A549 (cell line): ENCODE measurements around the gene NFATC2. TPM values are rescaled to one million over a fixed set of nuclear protein-coding genes. Genes with fewer than 3 reads are reported as not detected.

Experiments used
- ATAC-seq, 2 experiments: fragments of 200-7000 bp in 1 of 2; fragments of >200 bp in 1 of 2; cut with Nextera tagmentation in 1 of 2; cut with Tn5 transposase in 1 of 2; 3 replicates each; pipeline versions ENCODE4 v1.8.0 to v1.9.1; 2018 to 2020; ENCODE audit warnings: mild to moderate bottlenecking in 1 of 2, moderate library complexity in 1 of 2
- CTCF ChIA-PET: fragments of 300-600 bp; sonication (Branson Sonifier 250); formaldehyde crosslinking; extraction: SDS; loops from one replicate; lab custom pipeline; 2021; ENCODE audit warnings: antibody characterized with exemption, inconsistent platforms; lab: Yijun Ruan, JAX
- POLR2A ChIA-PET: fragments of 350-600 bp; formaldehyde crosslinking; extraction: SDS; loops from one replicate; lab custom pipeline; 2021; ENCODE audit warnings: antibody characterized with exemption, inconsistent platforms; lab: Yijun Ruan, JAX
- DNase-seq, 2 experiments: peaks; one replicate each; pipeline versions ENCODE4 v3.0.0 to v3.0.0-alpha.2; 2011 to 2016; ENCODE audit warnings: low read depth in 1 of 2, low spot score in 1 of 2
- FAIRE-seq: peaks from 2 replicates; lab custom pipeline; 2011; peaks lifted over from hg19 to GRCh38; lab: Jason Lieb, UNC
- H3K27ac ChIP-seq, 2 experiments: fragments of >200 bp; sonication (Bioruptor Twin); formaldehyde crosslinking; 3 replicates each; pipeline ENCODE4 v1.5.1; 2016 to 2017
- H3K4me1 ChIP-seq: fragments of >200 bp; sonication (Bioruptor Twin); formaldehyde crosslinking; 3 replicates; pipeline ENCODE4 v1.6.1; 2016
- H3K4me2 ChIP-seq: fragments of >200 bp; sonication (Bioruptor Twin); formaldehyde crosslinking; 3 replicates; pipeline ENCODE4 v1.6.1; 2016
- H3K4me3 ChIP-seq: fragments of >200 bp; sonication (Bioruptor Twin); formaldehyde crosslinking; 3 replicates; pipeline ENCODE4 v1.5.1; 2016
- H3K9me3 ChIP-seq: fragments of >200 bp; sonication (Bioruptor Twin); formaldehyde crosslinking; 3 replicates; pipeline ENCODE4 v1.6.1; 2016
- CHD2 ChIP-seq: fragments of 150-350 bp; IDR thresholded peaks from 2 replicates; pipeline ENCODE4 v1.6.1; 2014; ENCODE audit warnings: low read length; ENCODE audit not compliant: partially characterized antibody
- EHMT2 ChIP-seq: fragments of 200-600 bp; sonication (generic); IDR thresholded peaks from 2 replicates; pipeline ENCODE4 v1.6.1; 2016; ENCODE audit warnings: antibody characterized with exemption, low read depth, mild to moderate bottlenecking, moderate library complexity
- FOSL2 ChIP-seq, 2 experiments: fragments of 450-650 bp in 1 of 2; fragments of >200 bp in 1 of 2; sonication (Bioruptor Twin) in 1 of 2; formaldehyde crosslinking; IDR thresholded peaks; 2 replicates each; pipeline versions ENCODE4 v1.5.0 to v1.6.1; 2016 to 2020; ENCODE audit warnings: mild to moderate bottlenecking in 1 of 2, moderate library complexity in 1 of 2
- FOXS1 ChIP-seq: fragments of 250-450 bp; sonication (Bioruptor Pico); IDR thresholded peaks from 2 replicates; pipeline ENCODE4 v1.5.0; 2020; ENCODE audit warnings: mild to moderate bottlenecking, moderate library complexity
- HOXA7 ChIP-seq: fragments of 250-450 bp; sonication (Bioruptor Pico); IDR thresholded peaks from 2 replicates; pipeline ENCODE4 v1.5.0; 2020; ENCODE audit warnings: mild to moderate bottlenecking, moderate library complexity
- JUNB ChIP-seq: fragments of >200 bp; sonication (Bioruptor Twin); formaldehyde crosslinking; IDR thresholded peaks from 2 replicates; pipeline ENCODE4 v1.6.1; 2016
- KDM5A ChIP-seq: fragments of 200-600 bp; sonication (generic); IDR thresholded peaks from 2 replicates; pipeline ENCODE4 v1.6.1; 2016; ENCODE audit warnings: antibody characterized with exemption, mild to moderate bottlenecking
- NFE2L2 ChIP-seq: fragments of 150-350 bp; conservative IDR thresholded peaks from 2 replicates; pipeline ENCODE4 v1.6.1; 2014; ENCODE audit warnings: low read length
- NPAS2 ChIP-seq: fragments of 250-450 bp; sonication (Bioruptor Pico); IDR thresholded peaks from 2 replicates; pipeline ENCODE4 v1.8.0; 2022; ENCODE audit warnings: mild to moderate bottlenecking, moderate library complexity, borderline replicate concordance
- POLR2AphosphoS2 ChIP-seq: conservative IDR thresholded peaks from 2 replicates; pipeline ENCODE4 v1.6.1; 2012; ENCODE audit warnings: low read length, improper control_type of control experiment, inconsistent platforms
- RAD21 ChIP-seq, 2 experiments: fragments of >200 bp in 1 of 2; sonication (Bioruptor Twin) in 1 of 2; formaldehyde crosslinking in 1 of 2; IDR thresholded peaks in 1 of 2; conservative IDR thresholded peaks in 1 of 2; 2 replicates in 1 of 2; 3 replicates in 1 of 2; pipeline ENCODE4 v1.6.1; 2012 to 2018; ENCODE audit warnings: inconsistent platforms in 1 of 2
- RARB ChIP-seq: fragments of 250-450 bp; sonication (Bioruptor Pico); IDR thresholded peaks from 2 replicates; pipeline ENCODE4 v1.8.0; 2021; ENCODE audit warnings: mild to moderate bottlenecking, moderate library complexity
- RCOR1 ChIP-seq: fragments of 150-350 bp; IDR thresholded peaks from 2 replicates; pipeline ENCODE4 v1.6.1; 2014; ENCODE audit warnings: antibody characterized with exemption, low read length, low read depth
- RNF2 ChIP-seq: fragments of 200-600 bp; sonication (generic); IDR thresholded peaks from 2 replicates; pipeline ENCODE4 v1.6.1; 2016; ENCODE audit warnings: low read depth, mild to moderate bottlenecking, antibody characterized with exemption, moderate library complexity, borderline replicate concordance
- SMC3 ChIP-seq: fragments of >200 bp; sonication (Bioruptor Twin); formaldehyde crosslinking; IDR thresholded peaks from 3 replicates; pipeline ENCODE4 v1.6.1; 2018; ENCODE audit warnings: inconsistent platforms
- SREBF2 ChIP-seq: fragments of 450-650 bp; IDR thresholded peaks from 2 replicates; pipeline ENCODE4 v1.6.1; 2014; ENCODE audit warnings: mild to moderate bottlenecking, moderate library complexity
- TP53 ChIP-seq: fragments of 250-450 bp; sonication (Bioruptor Pico); IDR thresholded peaks from 2 replicates; pipeline ENCODE4 v1.5.0; 2021; ENCODE audit warnings: mild to moderate bottlenecking, moderate library complexity
- ZNF302 ChIP-seq: fragments of 250-450 bp; sonication (Bioruptor Pico); IDR thresholded peaks from 2 replicates; pipeline ENCODE4 v1.9.0; 2021; ENCODE audit warnings: inconsistent platforms, mild to moderate bottlenecking, moderate library complexity
- ZSCAN20 ChIP-seq: fragments of 250-450 bp; sonication (Bioruptor Pico); IDR thresholded peaks from 2 replicates; pipeline ENCODE4 v1.8.0; 2022; ENCODE audit warnings: mild to moderate bottlenecking, moderate library complexity
- WGBS: methylation state at CpG from one replicate; pipeline ENCODE4 v1.1.6; 2017; ENCODE audit errors: missing lambda C conversion rate; 5-methylcytosine and 5-hydroxymethylcytosine counted together
- polyA plus RNA-seq, 4 experiments: library from polyadenylated mRNA; depleted of rRNA in 3 of 4; stranded (reverse); fragments of >200 nt; fragmentation: RNase III in 1 of 4; extraction: RNeasy Plus Mini Kit Qiagen cat#74134 plus additional on column Dnase treatment in 1 of 4; gene quantifications; 2 replicates in 3 of 4; 3 replicates in 1 of 4; pipeline ENCODE4 v1.2.3, GENCODE V29; 2011 to 2017
- TF ChIP-seq, protein P1 (sequence below): fragments of 250-450 bp; sonication (Bioruptor Pico); IDR thresholded peaks from 2 replicates; pipeline ENCODE4 v1.5.0; 2021; ENCODE audit warnings: mild to moderate bottlenecking, moderate library complexity, borderline replicate concordance
- TF ChIP-seq, protein P2 (sequence below): IDR thresholded peaks from 2 replicates; pipeline ENCODE4 v1.6.1; 2012
- TF ChIP-seq, protein P3 (sequence below): fragments of >200 bp; sonication (Bioruptor Twin); formaldehyde crosslinking; IDR thresholded peaks from 3 replicates; pipeline ENCODE4 v1.6.1; 2016
- TF ChIP-seq, protein P4 (sequence below): fragments of 450-650 bp; IDR thresholded peaks from 2 replicates; pipeline ENCODE4 v1.6.1; 2014; ENCODE audit warnings: antibody characterized with exemption

The NFATC2 gene
- polyA plus RNA-seq, 2 of the 4 experiments (the other 2 are of a cell fraction), result 0.75 to 1.6 TPM

DNA sequence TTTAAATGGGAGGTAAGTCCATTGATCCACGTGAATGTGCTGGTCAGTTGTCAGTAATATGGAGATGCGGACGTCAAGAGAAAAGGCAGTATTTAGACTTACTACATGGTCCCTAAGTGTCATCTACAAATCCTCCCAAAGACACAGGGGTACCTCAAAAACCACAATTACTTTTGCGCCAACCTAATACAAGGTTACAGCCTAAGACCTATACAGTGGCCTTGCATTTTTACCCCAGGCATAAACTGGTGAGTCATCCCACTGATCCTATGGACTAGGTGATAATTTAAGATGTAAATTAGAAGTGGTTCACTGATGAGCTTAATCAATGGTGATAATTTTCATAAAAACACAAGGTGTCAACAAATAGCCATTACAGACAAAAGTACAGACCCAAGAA is 141.0 kb downstream of the NFATC2 start:
- CTCF ChIA-PET, result interaction anchor here (1.2 to 2.0 kb wide), 2 partner anchors 8 to 413 kb away, joined by 3 to 5 read pairs; no protein-coding TSS in a partner anchor
- H3K9me3 ChIP-seq, result no peaks in the 10 kb centered on the region
- DNase-seq (no peak), FAIRE-seq (no peak), ATAC-seq (no peak)
- WGBS, result 96% methylated on average over 4 of the region's 4 CpGs
- no peak overlapping the region for H3K4me2 ChIP-seq
- POLR2A ChIA-PET, result no interaction called here
- no peak overlapping the region for H3K4me3 ChIP-seq
- H3K27ac ChIP-seq, result no peak overlapping the region
- no peaks in the 10 kb centered on the region for H3K4me1 ChIP-seq
- no peak for TF ChIP-seq RAD21 (conservative IDR thresholded peaks at IDR 0.05 in 1 of 2, IDR thresholded peaks at IDR 0.05 in 1 of 2)
- TF ChIP-seq SREBF2, result no peak
- no peak for TF ChIP-seq ZNF302 (CRISPR knock-in tag)
- TF ChIP-seq, protein P1, sequence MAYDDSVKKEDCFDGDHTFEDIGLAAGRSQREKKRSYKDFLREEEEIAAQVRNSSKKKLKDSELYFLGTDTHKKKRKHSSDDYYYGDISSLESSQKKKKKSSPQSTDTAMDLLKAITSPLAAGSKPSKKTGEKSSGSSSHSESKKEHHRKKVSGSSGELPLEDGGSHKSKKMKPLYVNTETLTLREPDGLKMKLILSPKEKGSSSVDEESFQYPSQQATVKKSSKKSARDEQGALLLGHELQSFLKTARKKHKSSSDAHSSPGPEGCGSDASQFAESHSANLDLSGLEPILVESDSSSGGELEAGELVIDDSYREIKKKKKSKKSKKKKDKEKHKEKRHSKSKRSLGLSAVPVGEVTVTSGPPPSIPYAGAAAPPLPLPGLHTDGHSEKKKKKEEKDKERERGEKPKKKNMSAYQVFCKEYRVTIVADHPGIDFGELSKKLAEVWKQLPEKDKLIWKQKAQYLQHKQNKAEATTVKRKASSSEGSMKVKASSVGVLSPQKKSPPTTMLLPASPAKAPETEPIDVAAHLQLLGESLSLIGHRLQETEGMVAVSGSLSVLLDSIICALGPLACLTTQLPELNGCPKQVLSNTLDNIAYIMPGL (CRISPR knock-in tag), result no peak
- TF ChIP-seq TP53 (CRISPR knock-in tag), result no peak
- TF ChIP-seq FOSL2 (IDR thresholded peaks at IDR 0.05), result no peak
- no peak for TF ChIP-seq FOSL2 (CRISPR knock-in tag; IDR thresholded peaks at IDR 0.05)
- TF ChIP-seq, protein P2, sequence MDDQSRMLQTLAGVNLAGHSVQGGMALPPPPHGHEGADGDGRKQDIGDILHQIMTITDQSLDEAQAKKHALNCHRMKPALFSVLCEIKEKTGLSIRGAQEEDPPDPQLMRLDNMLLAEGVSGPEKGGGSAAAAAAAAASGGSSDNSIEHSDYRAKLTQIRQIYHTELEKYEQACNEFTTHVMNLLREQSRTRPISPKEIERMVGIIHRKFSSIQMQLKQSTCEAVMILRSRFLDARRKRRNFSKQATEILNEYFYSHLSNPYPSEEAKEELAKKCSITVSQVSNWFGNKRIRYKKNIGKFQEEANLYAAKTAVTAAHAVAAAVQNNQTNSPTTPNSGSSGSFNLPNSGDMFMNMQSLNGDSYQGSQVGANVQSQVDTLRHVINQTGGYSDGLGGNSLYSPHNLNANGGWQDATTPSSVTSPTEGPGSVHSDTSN, result no peak
- no peak for TF ChIP-seq RNF2
- no peak for TF ChIP-seq JUNB
- TF ChIP-seq, protein P3, sequence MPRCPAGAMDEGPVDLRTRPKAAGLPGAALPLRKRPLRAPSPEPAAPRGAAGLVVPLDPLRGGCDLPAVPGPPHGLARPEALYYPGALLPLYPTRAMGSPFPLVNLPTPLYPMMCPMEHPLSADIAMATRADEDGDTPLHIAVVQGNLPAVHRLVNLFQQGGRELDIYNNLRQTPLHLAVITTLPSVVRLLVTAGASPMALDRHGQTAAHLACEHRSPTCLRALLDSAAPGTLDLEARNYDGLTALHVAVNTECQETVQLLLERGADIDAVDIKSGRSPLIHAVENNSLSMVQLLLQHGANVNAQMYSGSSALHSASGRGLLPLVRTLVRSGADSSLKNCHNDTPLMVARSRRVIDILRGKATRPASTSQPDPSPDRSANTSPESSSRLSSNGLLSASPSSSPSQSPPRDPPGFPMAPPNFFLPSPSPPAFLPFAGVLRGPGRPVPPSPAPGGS, result no peak
- TF ChIP-seq POLR2AphosphoS2, result no peak
- no peak for TF ChIP-seq RCOR1
- no peak for TF ChIP-seq HOXA7 (CRISPR knock-in tag)
- TF ChIP-seq EHMT2, result no peak
- no peak for TF ChIP-seq ZSCAN20 (CRISPR knock-in tag)
- no peak for TF ChIP-seq KDM5A
- TF ChIP-seq NFE2L2, result no peak
- TF ChIP-seq CHD2, result no peak
- TF ChIP-seq FOXS1 (CRISPR knock-in tag), result no peak

DNA sequence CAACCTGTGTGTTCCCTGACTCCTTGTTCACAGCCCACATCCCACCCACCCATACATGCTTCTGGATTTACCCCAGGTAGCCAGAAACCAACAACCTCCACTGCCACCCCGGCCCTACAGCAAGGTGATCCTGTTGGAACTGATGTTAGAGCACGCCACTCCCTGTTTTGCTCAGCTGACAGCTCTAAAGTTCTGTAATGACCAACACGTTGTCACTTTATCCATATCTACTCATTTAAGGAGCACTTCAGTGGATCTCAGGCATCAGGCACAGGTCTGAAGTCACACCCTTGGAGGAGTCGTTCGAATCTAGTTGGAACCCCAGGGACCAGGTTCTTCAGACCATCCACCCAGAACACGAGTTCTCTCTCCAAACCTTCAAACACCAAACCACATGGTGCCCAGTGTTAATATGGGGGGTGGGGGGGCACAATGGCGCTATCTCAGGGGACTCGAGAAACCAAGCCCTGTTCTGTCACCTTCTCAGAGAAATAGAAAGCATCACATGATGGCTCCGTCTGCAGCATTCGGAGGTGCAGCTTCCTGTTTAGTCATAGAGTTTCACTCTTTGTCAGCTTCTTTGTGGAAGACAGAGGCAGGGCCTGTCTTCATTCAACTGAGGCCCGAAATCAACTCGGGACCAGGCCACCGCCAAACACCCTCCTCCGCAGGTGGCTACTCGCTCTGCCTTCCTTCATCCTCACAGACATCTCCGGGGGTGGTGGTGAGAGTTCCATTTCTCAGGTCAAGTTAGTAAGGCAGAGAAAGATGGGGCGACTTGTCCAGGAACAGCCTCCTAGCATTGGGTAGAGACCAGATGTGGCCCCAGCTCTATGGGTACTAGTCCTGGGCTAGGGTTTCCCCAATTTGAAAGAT is 142.2 kb downstream of the NFATC2 start:
- Histone ChIP-seq H3K4me1 (no peaks in the 10 kb centered on the region), H3K4me2 (no peak overlapping the region), H3K9me3 (no peaks in the 10 kb centered on the region), H3K27ac (no peak overlapping the region), H3K4me3 (no peak overlapping the region)
- FAIRE-seq (no peak), DNase-seq (no peak), ATAC-seq (no peak)
- TF ChIP-seq SMC3 (no peak), NPAS2 (CRISPR knock-in tag) (no peak), RARB (CRISPR knock-in tag) (no peak), ZSCAN20 (CRISPR knock-in tag) (no peak)
- TF ChIP-seq, protein P4, sequence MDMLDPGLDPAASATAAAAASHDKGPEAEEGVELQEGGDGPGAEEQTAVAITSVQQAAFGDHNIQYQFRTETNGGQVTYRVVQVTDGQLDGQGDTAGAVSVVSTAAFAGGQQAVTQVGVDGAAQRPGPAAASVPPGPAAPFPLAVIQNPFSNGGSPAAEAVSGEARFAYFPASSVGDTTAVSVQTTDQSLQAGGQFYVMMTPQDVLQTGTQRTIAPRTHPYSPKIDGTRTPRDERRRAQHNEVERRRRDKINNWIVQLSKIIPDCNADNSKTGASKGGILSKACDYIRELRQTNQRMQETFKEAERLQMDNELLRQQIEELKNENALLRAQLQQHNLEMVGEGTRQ, result no peak
- TF ChIP-seq, protein P3, result no peak
- POLR2A ChIA-PET, result no interaction called here
- WGBS, result 91% methylated on average over 17 of the region's 17 CpGs
- CTCF ChIA-PET, result interaction anchor here (0.9 to 1.0 kb wide), 2 partner anchors 8 to 163 kb away, joined by 3 read pairs; no protein-coding TSS in a partner anchor
